Stimulated activated effector memory CD8-positive, alpha-beta T cell treated with anti-CD3 and anti-CD28 coated beads, Interleukin-12 subunit alpha, Interleukin-12 subunit beta, amount 100 ng/mL, for 72 hours (primary cell): Measurements from ENCODE around the gene INMT.

Experiments used
- ATAC-seq: fragments of 150-1000 bp; cut with Tn5 transposase; 2 replicates; pipeline ENCODE4 v1.10.0; 2021
- DNase-seq, 2 donors: peaks; one replicate each; pipeline ENCODE4 v3.0.0; 2021 to 2022; ENCODE audit warnings: low spot score in 2 of 2
- H3K27ac Mint-ChIP-seq: one replicate; pipeline ENCODE4 v1.8.0; 2022; ENCODE audit warnings: mild to moderate bottlenecking, mixed read lengths
- H3K36me3 Mint-ChIP-seq: one replicate; pipeline ENCODE4 v1.8.0; 2022; ENCODE audit warnings: mild to moderate bottlenecking, mixed read lengths
- H3K4me1 Mint-ChIP-seq: one replicate; pipeline ENCODE4 v1.8.0; 2022; ENCODE audit warnings: mixed read lengths
- H3K4me3 Mint-ChIP-seq: one replicate; pipeline ENCODE4 v1.8.0; 2022; ENCODE audit warnings: mild to moderate bottlenecking, mixed read lengths
- H3K9me3 Mint-ChIP-seq: one replicate; pipeline ENCODE4 v1.8.0; 2022; ENCODE audit warnings: mixed read lengths

INMT gene

GRCh38 chr7:30800785-30801252 lies 48.9 kb downstream of the INMT start:
- H3K4me3 Mint-ChIP-seq, result no peak overlapping the region
- ATAC-seq (peak; percentile 46), DNase-seq (no peak)
- H3K27ac Mint-ChIP-seq, result no peak overlapping the region
- H3K36me3 Mint-ChIP-seq, result no peaks in the 10 kb centered on the region
- H3K9me3 Mint-ChIP-seq, result no peaks in the 10 kb centered on the region
- H3K4me1 Mint-ChIP-seq, result peaks cover 16% of the 10 kb centered on the region

- ATAC-seq (no peak), DNase-seq (no peak)
- H3K36me3 Mint-ChIP-seq, result no peaks in the 10 kb centered on the region
- H3K27ac Mint-ChIP-seq, result no peak overlapping the region
- H3K9me3 Mint-ChIP-seq, result no peaks in the 10 kb centered on the region
- peaks cover 5% of the 10 kb centered on the region for H3K4me1 Mint-ChIP-seq
- no peak overlapping the region for H3K4me3 Mint-ChIP-seq
Observed at GRCh38 chr7:30802812-30803211, 50.9 kb downstream of the INMT start.

GRCh38 chr7:30804078-30804661 lies 52.2 kb downstream of the INMT start:
- peaks cover 5% of the 10 kb centered on the region for H3K4me1 Mint-ChIP-seq
- no peaks in the 10 kb centered on the region for H3K36me3 Mint-ChIP-seq
- ATAC-seq, result no peak
- H3K9me3 Mint-ChIP-seq, result no peaks in the 10 kb centered on the region
- no peak overlapping the region for H3K4me3 Mint-ChIP-seq
- no peak overlapping the region for H3K27ac Mint-ChIP-seq
- DNase-seq, result no peak

GRCh38 chr7:30805081-30805691 lies 53.3 kb downstream of the INMT start:
- H3K4me3 Mint-ChIP-seq, result no peak overlapping the region
- H3K36me3 Mint-ChIP-seq, result no peaks in the 10 kb centered on the region
- H3K9me3 Mint-ChIP-seq, result no peaks in the 10 kb centered on the region
- no peak overlapping the region for H3K27ac Mint-ChIP-seq
- ATAC-seq (no peak), DNase-seq (peak in 1 of 2 donors; percentile 39)
- no peaks in the 10 kb centered on the region for H3K4me1 Mint-ChIP-seq

- Mint-ChIP-seq H3K4me3 (no peak overlapping the region), H3K36me3 (no peaks in the 10 kb centered on the region)
Observed at GRCh38 chr7:30805931-30806330, 54.0 kb downstream of the INMT start.

More at GRCh38 chr7:30805931-30806330, 54.0 kb downstream of the INMT start:
- ATAC-seq (no peak), DNase-seq (no peak)
- no peaks in the 10 kb centered on the region for H3K9me3 Mint-ChIP-seq
- no peaks in the 10 kb centered on the region for H3K4me1 Mint-ChIP-seq
- H3K27ac Mint-ChIP-seq, result no peak overlapping the region
